ENCODE data around the gene TEX19. TPM values are rescaled to one million over a fixed set of nuclear protein-coding genes. Genes with fewer than 3 reads are reported as not detected.

The TEX19 gene
- total and polyA plus RNA-seq, 11 donors, result not detected

Other genes with a start within 250 kb of the TEX19 start
- 10 to 100 TPM in 5 of 9 donors, 1 to 10 TPM in 4; 4.3 to 17.6 (median 10.7) TPM for gene CCDC57, start 146.4 kb upstream of the TEX19 start, total RNA-seq
- 1 to 10 TPM; 8.7 to 9.5 TPM for gene CCDC57, start 146.4 kb upstream of the TEX19 start, polyA plus RNA-seq
- gene SLC16A3, start 130.2 kb upstream of the TEX19 start, total RNA-seq, result 10 to 100 TPM in 5 of 9 donors, 1 to 10 TPM in 4; 6.5 to 56.0 (median 12.9) TPM
- 10 to 100 TPM in 1 of 2 donors, 1 to 10 TPM in 1; 8.3 to 33.9 TPM for gene SLC16A3, start 130.2 kb upstream of the TEX19 start, polyA plus RNA-seq
- 10 to 100 TPM; 38.4 to 83.9 (median 66.1) TPM for gene CSNK1D, start 85.5 kb upstream of the TEX19 start, total RNA-seq
- 10 to 100 TPM; 47.5 to 88.1 TPM for gene CSNK1D, start 85.5 kb upstream of the TEX19 start, polyA plus RNA-seq
- gene CD7, start 41.6 kb upstream of the TEX19 start, total RNA-seq, result 1 to 10 TPM in 2 of 9 donors, under 1 TPM in 5, not detected in 2; 0.21 to 8.6 (median 0.42) TPM
- gene CD7, start 41.6 kb upstream of the TEX19 start, polyA plus RNA-seq, result under 1 TPM; 0.23 to 0.53 TPM
- 10 to 100 TPM in 2 of 9 donors, 1 to 10 TPM in 7; 2.3 to 41.6 (median 3.5) TPM for gene SECTM1, start 25.5 kb upstream of the TEX19 start, total RNA-seq
- gene SECTM1, start 25.5 kb upstream of the TEX19 start, polyA plus RNA-seq, result 1 to 10 TPM; 2.3 to 3.4 TPM
- 10 to 100 TPM in 1 of 9 donors, 1 to 10 TPM in 6, under 1 TPM in 2; 0.58 to 21.9 (median 1.7) TPM for gene UTS2R, start 12.5 kb downstream of the TEX19 start, total RNA-seq
- gene UTS2R, start 12.5 kb downstream of the TEX19 start, polyA plus RNA-seq, result under 1 TPM; 0.11 TPM
- 10 to 100 TPM in 8 of 9 donors, 1 to 10 TPM in 1; 9.9 to 20.2 (median 15.1) TPM for gene HEXD, start 59.1 kb downstream of the TEX19 start, total RNA-seq
- 10 to 100 TPM; 11.5 to 24.1 TPM for gene HEXD, start 59.1 kb downstream of the TEX19 start, polyA plus RNA-seq
- gene OGFOD3, start 59.3 kb downstream of the TEX19 start, total RNA-seq, result 10 to 100 TPM; 23.3 to 38.5 (median 31.4) TPM
- 10 to 100 TPM; 22.6 to 25.5 TPM for gene OGFOD3, start 59.3 kb downstream of the TEX19 start, polyA plus RNA-seq
- gene CYBC1, start 91.5 kb downstream of the TEX19 start, total RNA-seq, result 10 to 100 TPM; 20.1 to 82.1 (median 25.4) TPM
- gene CYBC1, start 91.5 kb downstream of the TEX19 start, polyA plus RNA-seq, result 10 to 100 TPM; 17.3 to 41.1 TPM
- gene NARF, start 99.5 kb downstream of the TEX19 start, total RNA-seq, result 10 to 100 TPM; 48.6 to 77.4 (median 59.5) TPM
- 100 to 1,000 TPM in 1 of 2 donors, 10 to 100 TPM in 1; 76.2 to 111 TPM for gene NARF, start 99.5 kb downstream of the TEX19 start, polyA plus RNA-seq
- 10 to 100 TPM; 26.9 to 77.0 (median 33.9) TPM for gene FOXK2, start 160.5 kb downstream of the TEX19 start, total RNA-seq
- 10 to 100 TPM; 15.6 to 43.2 TPM for gene FOXK2, start 160.5 kb downstream of the TEX19 start, polyA plus RNA-seq